Rectal smooth muscle tissue (tissue), 1 donor: ENCODE data around the gene MANBA.

Experiments used
- H3K27ac ChIP-seq: one replicate; pipeline ENCODE4 v1.7.0; 2013; ENCODE audit warnings: low read depth, low read length, inconsistent platforms
- H3K27me3 ChIP-seq: one replicate; pipeline ENCODE4 v1.7.0; 2013; ENCODE audit warnings: low read length; ENCODE audit not compliant: control insufficient read depth, insufficient read depth
- H3K36me3 ChIP-seq: one replicate; pipeline ENCODE4 v1.7.0; 2013; ENCODE audit warnings: low read length; ENCODE audit not compliant: control insufficient read depth, insufficient read depth
- H3K4me1 ChIP-seq: one replicate; pipeline ENCODE4 v1.7.0; 2013; ENCODE audit warnings: low read length; ENCODE audit not compliant: control insufficient read depth, insufficient read depth
- H3K4me3 ChIP-seq: one replicate; pipeline ENCODE4 v1.7.0; 2013; ENCODE audit warnings: low read length
- H3K9ac ChIP-seq: one replicate; pipeline ENCODE4 v1.7.0; 2013; ENCODE audit warnings: low read length

Gene MANBA

DNA sequence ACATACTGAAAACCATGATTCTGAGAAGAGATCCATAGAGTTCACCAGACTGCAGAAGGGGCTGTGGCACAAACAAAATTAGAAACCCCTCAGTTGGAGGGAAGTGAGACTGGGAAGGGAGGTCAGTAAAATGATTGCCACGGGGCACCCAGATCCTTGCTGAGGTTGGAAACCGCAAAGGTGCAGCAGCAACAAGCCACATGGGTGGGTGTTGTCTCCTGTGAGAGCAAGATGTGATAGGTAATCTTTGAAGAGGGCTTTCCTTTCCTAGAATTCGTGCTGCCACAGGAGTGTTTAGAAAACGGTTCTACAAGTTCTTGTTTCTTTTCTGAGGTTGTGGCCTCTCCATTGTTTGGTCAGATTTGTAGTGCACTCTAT is 174.1 kb downstream of the MANBA start:
- no peaks in the 10 kb centered on the region for H3K4me1 ChIP-seq
- no peak overlapping the region for H3K27ac ChIP-seq
- H3K36me3 ChIP-seq = peaks cover 13% of the 10 kb centered on the region
- no peak overlapping the region for H3K4me3 ChIP-seq
- no peaks in the 10 kb centered on the region for H3K27me3 ChIP-seq
- no peak overlapping the region for H3K9ac ChIP-seq

DNA sequence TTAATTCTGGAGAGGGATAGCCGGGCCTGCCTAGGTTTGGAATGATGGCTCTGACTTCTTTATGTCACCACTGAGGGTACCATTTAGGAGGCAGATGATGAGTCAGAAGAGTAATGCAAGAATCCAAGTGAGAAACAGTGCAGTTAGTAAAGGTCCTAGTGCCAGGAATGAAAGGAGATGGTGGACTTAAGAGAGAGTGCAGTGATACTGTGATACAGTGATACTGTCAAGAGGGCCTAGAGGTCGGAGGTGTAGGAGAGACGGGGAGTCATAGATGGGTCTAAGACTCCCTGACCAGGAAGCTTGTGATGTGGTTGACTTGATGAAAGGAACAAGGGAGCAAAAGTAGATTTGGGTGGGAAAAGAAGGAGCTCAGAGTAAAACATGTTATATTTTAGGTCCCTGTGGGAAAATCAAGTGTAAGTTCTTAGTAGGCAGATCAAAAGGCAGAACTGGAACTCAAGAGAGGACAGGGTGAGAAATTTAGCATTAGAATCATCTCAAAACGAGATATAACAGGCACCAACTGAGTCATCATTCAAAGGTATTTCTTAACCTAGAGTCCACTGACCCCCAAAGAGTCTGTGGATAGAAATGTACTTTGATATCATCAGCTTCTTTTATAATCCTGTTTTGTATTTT is 174.6 kb downstream of the MANBA start:
- no peaks in the 10 kb centered on the region for H3K4me1 ChIP-seq
- H3K36me3 ChIP-seq = peaks cover 13% of the 10 kb centered on the region
- no peaks in the 10 kb centered on the region for H3K27me3 ChIP-seq
- H3K9ac ChIP-seq = no peak overlapping the region
- H3K4me3 ChIP-seq = no peak overlapping the region
- H3K27ac ChIP-seq = no peak overlapping the region

DNA sequence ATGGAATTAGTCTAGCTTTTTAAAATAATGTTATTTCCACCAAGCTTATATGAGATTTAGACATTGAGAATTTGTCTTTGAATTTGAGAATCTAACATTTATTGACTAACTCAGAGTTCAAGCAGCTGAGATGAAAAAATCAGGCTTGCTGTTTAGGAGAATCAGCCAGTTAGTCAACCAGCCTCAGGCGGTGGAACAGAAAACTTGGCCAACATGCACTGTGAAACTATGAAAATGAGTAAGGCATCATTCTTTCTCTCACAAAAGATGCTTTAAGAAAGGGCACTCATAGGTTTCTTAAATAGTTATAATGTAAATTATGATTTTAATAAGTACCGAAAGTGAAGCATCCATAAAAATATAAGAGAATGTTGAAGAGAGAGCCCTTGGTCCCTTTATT is 175.4 kb downstream of the MANBA start:
- Histone ChIP-seq H3K27me3 (no peaks in the 10 kb centered on the region), H3K36me3 (peaks cover 13% of the 10 kb centered on the region), H3K27ac (no peak overlapping the region), H3K4me1 (no peaks in the 10 kb centered on the region), H3K9ac (no peak overlapping the region), H3K4me3 (no peak overlapping the region)

DNA sequence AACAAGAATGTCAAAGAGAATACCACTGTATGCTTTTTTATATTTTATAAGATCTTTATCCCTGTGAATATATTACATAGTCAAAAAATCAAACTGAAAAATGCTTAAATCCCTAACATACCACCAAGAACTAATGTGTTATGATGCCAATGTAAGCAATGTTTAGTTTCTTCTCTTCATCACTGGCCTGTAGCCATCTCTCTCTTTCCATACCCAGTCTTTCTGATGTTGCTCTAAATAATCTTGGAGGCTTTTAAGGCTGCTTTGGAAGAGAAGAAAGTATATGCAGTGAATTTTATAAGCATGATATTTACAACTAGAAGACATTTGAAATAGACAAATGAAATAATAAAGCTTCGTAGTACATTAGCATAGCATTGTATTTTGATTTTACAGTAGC is 176.7 kb downstream of the MANBA start:
- no peak overlapping the region for H3K27ac ChIP-seq
- H3K4me1 ChIP-seq = no peaks in the 10 kb centered on the region
- H3K4me3 ChIP-seq = no peak overlapping the region
- no peaks in the 10 kb centered on the region for H3K27me3 ChIP-seq
- no peak overlapping the region for H3K9ac ChIP-seq
- H3K36me3 ChIP-seq = peaks cover 9% of the 10 kb centered on the region
